ENCODE results near the gene BAX. TPM values are rescaled to one million over a fixed set of nuclear protein-coding genes. Genes with fewer than 3 reads are reported as not detected.

BAX gene
- total and polyA plus RNA-seq, 8 donors = 20.3 to 48.1 (median 30.7) TPM

GRCh38 chr19:48961673-48962028, 7.0 kb downstream of the BAX start:
- intact Hi-C loops (cut with DNase I) = loop anchor here in 2 of 3 donors (10.0 kb wide), 2 partner anchors 87 to 167 kb away; partner anchors contain the start of gene PPP1R15A (in 1 of the 2)
- no peaks in the 10 kb centered on the region for H3K27me3 ChIP-seq
- DNase-seq (no peak), FAIRE-seq (no peak), ATAC-seq (no peak)
- H3K9me3 ChIP-seq = no peaks in the 10 kb centered on the region
- H3K27ac ChIP-seq = peak overlapping the region in 2 of 4 donors; percentile 41 to 44
- 84 to 88% methylated on average over 12 of the region's 12 CpGs for WGBS, 2 donors
- H3K4me3 ChIP-seq = no peak overlapping the region
- no peak for TF ChIP-seq CTCF (IDR thresholded peaks at IDR 0.05)
- no peaks in the 10 kb centered on the region for H3K36me3 ChIP-seq
- H3K4me1 ChIP-seq = peaks cover 12 to 17% (median 15%) of the 10 kb centered on the region in 3 donors

GRCh38 chr19:48962029-48962848, 7.6 kb downstream of the BAX start:
- TF ChIP-seq CTCF (IDR thresholded peaks at IDR 0.05) = no peak
- FAIRE-seq (no peak), ATAC-seq (peak in 1 of 4 donors; percentile 26), DNase-seq (peak in 4 of 6 donors; percentile 31 to 80 (median 49))
- H3K27ac ChIP-seq = peak overlapping the region in 2 of 4 donors; percentile 41 to 44
- no peaks in the 10 kb centered on the region for H3K27me3 ChIP-seq
- no peak overlapping the region for H3K4me3 ChIP-seq
- no peaks in the 10 kb centered on the region for H3K36me3 ChIP-seq
- 63 to 68% methylated on average over 22 of the region's 22 CpGs for WGBS, 2 donors
- peaks cover 14 to 17% (median 15%) of the 10 kb centered on the region in 3 donors for H3K4me1 ChIP-seq
- intact Hi-C loops (cut with DNase I) = loop anchor here in 2 of 3 donors (10.0 kb wide), 2 partner anchors 87 to 167 kb away; partner anchors contain the start of gene PPP1R15A (in 1 of the 2)
- H3K9me3 ChIP-seq = no peaks in the 10 kb centered on the region

- H3K4me3 ChIP-seq = no peak overlapping the region
- no peak for TF ChIP-seq CTCF (IDR thresholded peaks at IDR 0.05)
- H3K9me3 ChIP-seq = no peaks in the 10 kb centered on the region
- no peaks in the 10 kb centered on the region for H3K36me3 ChIP-seq
- FAIRE-seq (no peak), DNase-seq (peak in 1 of 6 donors; percentile 42), ATAC-seq (no peak)
- intact Hi-C loops (cut with DNase I) = loop anchor here in 2 of 3 donors (10.0 kb wide), 2 partner anchors 88 to 168 kb away; partner anchors contain the start of gene PPP1R15A (in 1 of the 2)
- no peaks in the 10 kb centered on the region for H3K27me3 ChIP-seq
- peaks cover 14 to 17% (median 15%) of the 10 kb centered on the region in 3 donors for H3K4me1 ChIP-seq
- H3K27ac ChIP-seq = peak overlapping the region in 2 of 4 donors; percentile 41 to 44
- WGBS, 2 donors = 60 to 64% methylated on average over 5 to 7 of the region's 7 CpGs
Observed at GRCh38 chr19:48962849-48963165, 8.1 kb downstream of the BAX start.

- peak; percentile 63 to 88 (median 80) for DNase-seq
- H3K27ac ChIP-seq = peak overlapping the region; percentile 44 to 93 (median 88)
- no peaks in the 10 kb centered on the region for H3K36me3 ChIP-seq
- peak overlapping the region in 2 of 4 donors; percentile 16 to 84 for H3K4me3 ChIP-seq
- no peaks in the 10 kb centered on the region for H3K9me3 ChIP-seq
- no peaks in the 10 kb centered on the region for H3K27me3 ChIP-seq
- no peak for TF ChIP-seq CTCF (IDR thresholded peaks at IDR 0.05)
- H3K4me1 ChIP-seq = peaks cover 14 to 17% (median 15%) of the 10 kb centered on the region in 3 donors
- intact Hi-C loops (cut with DNase I) = loop anchor here in 2 of 3 donors (10.0 kb wide), 2 partner anchors 89 to 169 kb away; partner anchors contain the start of gene PPP1R15A (in 1 of the 2)
- peak; percentile 8 to 39 (median 22) for ATAC-seq
- 13 to 19% methylated on average over 24 to 28 of the region's 28 CpGs for WGBS, 2 donors
- no peak for FAIRE-seq
Observed at GRCh38 chr19:48963371-48964204, 8.9 kb downstream of the BAX start.

Measured in pancreas (tissue), 10 donors.